GM10266 (cell line): ENCODE results near the gene OST4.

Experiments
- DNase-seq: peaks from one replicate; pipeline ENCODE4 v3.0.0; 2012; ENCODE audit errors: extremely low spot score
- CTCF ChIP-seq: IDR thresholded peaks from 2 replicates; pipeline ENCODE4 v1.5.1; 2012; ENCODE audit warnings: mild to moderate bottlenecking, low read depth; ENCODE audit not compliant: control insufficient read depth, insufficient read depth; ENCODE audit errors: missing control alignments

The OST4 gene

GRCh38 chr2:27033253-27033852 is 38.1 kb downstream of the OST4 start:
- no peak for TF ChIP-seq CTCF
- no peak for DNase-seq

DNA sequence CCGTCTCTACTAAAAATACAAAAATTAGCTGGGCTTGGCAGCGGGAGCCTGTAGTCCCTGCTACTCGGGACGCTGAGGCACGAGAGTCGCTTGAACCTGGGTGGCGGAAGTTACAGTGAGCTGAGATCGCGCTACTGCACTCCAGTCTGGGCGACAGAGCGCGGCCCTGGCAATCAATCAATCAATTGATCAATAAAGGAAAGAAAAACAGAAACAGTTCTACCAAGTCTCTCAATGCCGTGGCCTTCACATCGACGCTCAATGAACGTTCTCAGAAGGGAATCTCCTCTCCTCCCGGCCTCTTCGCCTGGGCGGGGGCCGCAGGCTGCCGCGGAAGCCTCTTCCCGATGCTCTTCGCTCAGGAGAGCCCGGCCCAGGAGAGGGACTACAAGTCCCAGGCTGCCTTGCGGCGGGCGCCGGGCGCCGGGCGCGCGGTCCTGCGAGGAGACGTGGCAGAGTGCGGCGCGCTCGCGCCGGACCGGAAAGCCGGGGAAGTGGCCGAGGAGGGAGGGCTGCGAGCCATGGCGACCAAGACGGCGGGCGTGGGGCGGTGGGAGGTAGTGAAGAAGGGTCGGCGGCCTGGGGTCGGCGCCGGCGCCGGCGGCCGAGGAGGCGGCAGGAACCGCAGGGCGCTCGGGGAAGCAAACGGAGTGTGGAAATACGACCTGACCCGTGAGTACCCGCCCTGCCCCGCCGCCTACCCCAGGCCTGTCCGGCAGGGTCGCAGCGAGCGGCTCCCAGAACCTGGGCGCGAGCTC is 38.8 kb downstream of the OST4 start, which contains the start of gene TMEM214:
TSS of gene TMEM214 (plus strand) at position 471 of the 758 bp plus-strand sequence. CDS start at position 522, 51 bp downstream.
- peak; percentile 95 for DNase-seq

GRCh38 chr2:27029051-27029450 is 42.4 kb downstream of the OST4 start:
- no peak for TF ChIP-seq CTCF
- no peak for DNase-seq

More for the DNA sequence above, 38.8 kb downstream of the OST4 start, which contains the start of gene TMEM214:
- no peak for TF ChIP-seq CTCF

DNA sequence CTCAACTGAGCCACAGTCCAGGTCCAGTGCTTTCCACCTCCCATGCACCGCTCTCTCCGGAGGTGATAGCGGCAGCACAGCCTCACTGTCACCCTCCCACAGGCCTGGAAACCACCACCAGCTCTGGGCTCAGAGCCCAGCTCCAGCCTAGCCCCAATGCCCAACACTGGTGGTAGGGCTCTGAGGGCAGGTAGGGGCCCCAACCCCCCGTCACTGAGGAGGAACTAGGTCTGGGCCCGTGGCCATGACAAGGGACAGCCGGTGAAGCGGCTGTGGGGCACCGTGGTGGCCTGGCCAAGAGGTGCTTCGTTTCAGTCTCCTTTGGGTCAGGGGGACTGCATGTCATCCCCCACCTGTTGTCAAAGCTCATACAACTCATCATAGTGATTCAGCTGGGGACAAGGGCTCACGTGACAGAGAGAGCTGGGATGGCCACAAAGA is 44.2 kb downstream of the OST4 start:
- no peak for TF ChIP-seq CTCF
- DNase-seq: no peak

DNA sequence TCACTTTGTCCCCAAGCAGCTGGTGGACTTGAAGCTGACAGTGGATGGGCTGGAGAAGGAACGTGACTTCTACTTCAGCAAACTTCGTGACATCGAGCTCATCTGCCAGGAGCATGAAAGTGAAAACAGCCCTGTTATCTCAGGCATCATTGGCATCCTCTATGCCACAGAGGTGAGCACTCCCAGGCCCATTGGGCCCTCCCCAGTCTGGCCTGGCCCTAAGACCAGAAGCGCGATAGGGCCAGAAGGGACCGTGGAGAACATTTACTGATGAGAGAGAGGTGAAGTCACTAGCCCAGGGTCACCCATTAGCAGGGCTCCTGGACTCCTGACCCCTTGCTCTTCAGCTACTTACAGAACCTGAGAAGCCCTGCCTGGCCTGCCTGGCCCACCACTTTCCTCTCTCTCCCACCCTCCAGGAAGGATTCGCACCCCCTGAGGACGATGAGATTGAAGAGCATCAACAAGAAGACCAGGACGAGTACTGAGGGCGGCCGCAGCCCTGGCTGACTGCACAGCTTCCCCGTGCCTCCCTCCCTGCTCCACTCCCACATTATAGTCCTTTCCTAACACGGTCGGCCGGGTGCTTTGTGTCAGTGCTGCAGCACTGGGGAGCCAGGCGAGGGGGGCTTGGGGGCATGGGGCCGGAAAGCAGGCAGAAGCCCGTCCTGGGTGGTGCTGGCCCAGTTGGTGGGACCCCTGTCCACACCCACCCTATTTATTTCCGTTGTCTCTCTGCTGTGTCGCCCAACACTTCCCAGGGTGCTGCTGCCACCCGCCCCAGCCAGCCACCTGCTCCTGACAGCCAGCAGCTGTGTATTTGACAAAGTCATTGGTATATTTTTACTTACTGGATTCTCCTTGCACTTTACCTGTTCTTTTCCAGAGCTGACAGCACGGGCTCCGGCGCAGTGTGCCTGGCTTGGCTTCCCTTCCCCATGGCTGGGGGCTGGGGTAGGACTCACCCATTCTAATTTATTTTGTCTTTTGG is 45.3 kb downstream of the OST4 start:
- no peak for TF ChIP-seq CTCF
- no peak for DNase-seq

- DNase-seq: no peak
- TF ChIP-seq CTCF: no peak
These were observed 46.1 kb downstream of the OST4 start for GRCh38 chr2:27025281-27025800.
